ENCODE data around the gene TFDP2.
"Not testable (repeated sequence)": the region's sequence is repeated elsewhere in the genome, so short reads cannot be mapped to it uniquely, and the experiment has no call there.

The TFDP2 gene, protein sequence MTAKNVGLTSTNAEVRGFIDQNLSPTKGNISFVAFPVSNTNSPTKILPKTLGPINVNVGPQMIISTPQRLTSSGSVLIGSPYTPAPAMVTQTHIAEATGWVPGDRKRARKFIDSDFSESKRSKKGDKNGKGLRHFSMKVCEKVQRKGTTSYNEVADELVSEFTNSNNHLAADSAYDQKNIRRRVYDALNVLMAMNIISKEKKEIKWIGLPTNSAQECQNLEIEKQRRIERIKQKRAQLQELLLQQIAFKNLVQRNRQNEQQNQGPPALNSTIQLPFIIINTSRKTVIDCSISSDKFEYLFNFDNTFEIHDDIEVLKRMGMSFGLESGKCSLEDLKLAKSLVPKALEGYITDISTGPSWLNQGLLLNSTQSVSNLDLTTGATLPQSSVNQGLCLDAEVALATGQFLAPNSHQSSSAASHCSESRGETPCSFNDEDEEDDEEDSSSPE

GRCh38 chr3:142148792-142149672 lies at the start of gene TFDP2:
TFDP2 (minus strand) TSS chr3:142149544; CDS start chr3:142101749, 47,795 bp downstream.
- DNase-seq, result peak; percentile 88

- DNase-seq, result no peak
Observed at GRCh38 chr3:142188846-142189245, 39.5 kb upstream of the TFDP2 start.

GRCh38 chr3:142180761-142181362 lies 31.5 kb upstream of the TFDP2 start:
- DNase-seq, result peak; percentile 52

DNA sequence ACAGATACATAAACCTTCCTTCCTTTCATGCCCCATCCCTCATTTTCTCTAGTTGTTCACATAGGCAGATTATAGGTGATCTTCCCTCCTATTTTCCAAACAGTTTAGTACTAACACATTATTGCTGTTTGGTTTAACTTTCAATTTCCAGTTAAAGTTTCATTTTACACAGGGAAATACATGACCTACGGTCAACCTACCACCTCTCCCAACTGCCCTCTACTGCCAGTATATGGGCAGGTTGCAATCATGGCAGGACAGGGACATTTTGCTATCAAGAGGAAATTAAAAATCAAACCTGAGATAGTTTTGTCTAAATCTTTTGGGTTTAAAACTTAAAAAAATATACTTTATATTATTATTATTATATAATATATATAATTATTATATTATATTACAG lies 26.1 kb upstream of the TFDP2 start:
- DNase-seq, result no peak

DNA sequence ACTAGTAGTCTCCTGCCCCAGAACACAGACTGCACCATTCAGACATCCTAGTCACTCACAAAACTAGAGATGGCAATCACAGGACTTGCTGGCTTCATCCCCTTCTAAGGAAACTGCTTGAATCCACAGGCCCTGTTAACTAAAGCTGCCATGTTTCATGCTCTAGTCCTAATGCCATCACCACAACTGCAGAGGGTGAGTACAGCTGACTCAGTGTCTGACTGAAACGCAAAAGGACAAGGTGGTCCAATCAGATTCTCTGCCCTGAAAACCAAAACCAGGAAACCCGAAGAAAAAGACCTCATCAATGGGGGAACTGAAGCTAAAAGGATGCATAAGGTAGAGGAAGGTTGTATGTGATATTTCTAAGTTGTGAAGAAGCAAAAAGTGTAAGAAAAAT lies 25.2 kb upstream of the TFDP2 start:
- DNase-seq, result no peak

- DNase-seq, result no peak
Observed at GRCh38 chr3:142168514-142168913, 19.2 kb upstream of the TFDP2 start.

DNA sequence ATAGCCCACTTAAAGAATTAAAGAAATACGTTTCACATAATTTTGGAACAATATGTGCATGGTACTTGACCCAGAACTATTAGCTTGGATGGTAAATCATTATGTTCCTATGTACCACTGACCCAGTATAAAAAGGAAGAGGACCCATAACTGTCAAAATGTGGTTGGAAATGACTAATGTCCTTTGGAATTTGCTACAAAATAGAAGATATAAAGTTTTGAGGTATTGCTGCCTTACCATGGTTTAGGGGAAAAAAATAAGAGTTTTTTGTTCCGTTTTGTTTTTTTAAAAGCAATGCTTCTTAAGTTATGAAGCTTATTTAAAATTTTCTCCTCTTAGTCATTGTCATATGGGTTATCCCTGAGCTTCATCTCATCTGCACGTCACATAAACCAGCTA lies 15.8 kb upstream of the TFDP2 start:
- no peak for DNase-seq

DNA sequence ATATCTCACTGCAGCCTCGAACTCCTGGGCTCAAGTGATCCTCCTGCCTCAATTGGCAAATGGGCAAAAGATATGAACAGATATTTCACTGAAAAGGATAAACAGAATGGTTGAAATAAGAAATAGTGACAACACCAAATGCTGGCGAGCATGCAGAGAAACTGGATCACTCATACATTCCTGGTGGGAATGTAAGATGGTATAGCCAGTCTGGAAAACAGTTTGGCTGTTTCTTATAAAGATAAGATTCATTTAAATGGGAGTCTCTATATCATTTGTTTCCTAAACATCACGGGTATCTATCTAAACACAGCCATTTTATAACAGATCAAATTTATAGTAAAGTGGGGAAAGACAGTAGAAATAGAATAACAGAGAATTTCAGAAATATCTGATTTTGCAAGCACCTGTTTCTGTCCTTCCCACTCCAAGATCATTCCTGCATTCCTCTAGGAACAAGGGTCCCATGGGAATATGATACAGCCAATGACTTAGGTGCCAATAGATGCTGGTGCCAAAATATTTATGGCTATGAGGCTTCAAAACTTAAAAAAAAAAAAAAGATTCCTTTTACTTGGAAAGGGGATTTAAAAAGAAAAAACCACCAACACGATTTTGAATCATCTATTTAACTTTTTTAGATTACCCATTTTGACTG lies 9.9 kb upstream of the TFDP2 start:
- DNase-seq, result no peak

- no peak for DNase-seq
Observed at GRCh38 chr3:142154186-142154585, 4.8 kb upstream of the TFDP2 start.

DNA sequence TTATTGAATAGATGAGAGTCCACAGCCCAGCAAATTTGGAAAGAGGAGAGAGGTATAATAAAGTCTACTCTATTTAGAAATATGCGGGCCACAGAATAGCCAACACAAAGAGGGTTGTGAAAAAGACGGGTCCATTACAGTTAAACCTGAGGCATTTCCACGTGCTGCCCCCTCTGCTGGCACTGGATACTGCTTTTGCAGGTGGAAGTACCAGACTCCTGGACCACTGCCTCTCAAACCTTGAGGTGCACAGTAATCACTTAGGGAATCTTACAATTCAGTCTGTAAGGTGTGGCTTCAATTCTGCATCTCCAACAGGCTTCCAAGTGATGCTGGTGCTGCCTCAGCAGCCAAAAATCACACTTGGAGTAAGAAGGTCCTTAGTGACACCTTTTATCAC lies 3.0 kb upstream of the TFDP2 start:
- DNase-seq, result no peak

DNA sequence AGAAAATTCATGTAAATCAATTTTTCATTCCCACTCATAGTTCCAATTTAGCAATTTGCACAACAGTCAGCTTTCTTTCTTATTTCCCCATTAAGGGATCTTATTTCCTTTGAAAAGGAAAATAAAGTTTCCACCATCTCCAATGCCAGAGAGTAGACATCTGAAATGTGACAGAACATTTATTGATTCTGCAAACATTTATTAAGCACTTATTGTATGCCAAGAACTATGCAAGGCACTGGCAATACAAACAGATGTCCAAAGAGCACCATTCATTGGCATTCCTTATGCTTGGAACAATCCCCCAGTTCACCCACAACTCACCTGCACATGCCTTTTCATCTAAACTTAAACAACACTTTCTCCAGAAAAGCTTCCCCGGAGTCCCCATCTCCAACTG lies 2.5 kb upstream of the TFDP2 start:
- DNase-seq, result no peak

DNA sequence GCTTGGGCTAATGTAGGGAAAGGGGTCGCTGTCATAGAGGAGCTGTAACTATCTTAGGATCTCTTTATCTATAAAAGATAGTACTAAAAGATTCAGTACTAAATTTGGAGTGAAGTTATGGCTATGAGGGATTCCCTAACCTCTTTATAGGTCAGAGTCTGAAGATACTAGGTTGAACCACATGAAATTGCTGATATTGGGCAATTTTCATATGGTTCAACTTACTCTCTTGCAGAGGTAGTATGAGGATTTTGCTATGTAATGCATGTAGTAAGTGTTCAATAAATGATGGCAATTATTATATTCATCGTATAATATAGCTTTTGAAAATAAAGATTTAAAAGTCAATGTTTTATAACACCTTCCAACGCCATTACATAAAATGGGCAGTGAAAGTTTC lies 1.9 kb upstream of the TFDP2 start:
- no peak for DNase-seq

GRCh38 chr3:142150271-142150670 lies 927 bp upstream of the TFDP2 start:
- DNase-seq, result no peak

- no peak for DNase-seq
Observed at GRCh38 chr3:142149673-142149992, 289 bp upstream of the TFDP2 start.

DNA sequence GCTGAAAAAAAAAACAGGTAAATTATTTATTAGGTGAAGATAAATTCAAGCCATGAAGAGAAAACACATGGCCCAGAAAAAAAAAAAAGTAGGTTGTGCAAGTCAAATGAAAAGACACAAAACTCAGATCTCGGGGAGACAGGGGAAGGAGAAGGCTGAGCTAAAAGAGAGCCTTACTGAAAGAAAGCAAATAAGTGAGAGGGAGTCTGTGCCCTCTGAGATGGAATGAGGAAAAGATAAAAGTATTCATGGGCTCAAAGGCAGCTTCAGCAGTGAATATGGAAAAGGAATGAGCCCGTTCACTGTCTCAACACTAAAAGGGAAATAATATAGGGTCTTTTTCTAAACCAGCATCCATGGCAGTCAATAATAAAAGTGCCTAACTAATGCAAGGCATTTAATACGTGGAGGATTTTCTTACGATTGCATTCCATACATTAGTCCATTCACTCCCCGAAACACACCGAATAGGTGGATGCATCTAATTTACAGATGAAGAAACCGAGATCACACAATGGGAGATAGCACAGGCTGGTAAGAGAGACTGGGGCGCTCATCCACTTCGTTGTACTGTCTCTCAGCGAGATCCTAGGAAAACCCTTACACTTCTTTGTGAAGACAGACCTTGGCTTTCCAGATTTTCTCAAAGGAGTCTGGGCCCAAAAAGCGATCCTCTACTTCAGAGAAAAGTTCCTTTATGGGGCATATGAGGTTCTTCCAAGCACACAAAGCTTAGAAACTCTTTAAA lies 1.1 kb downstream of the TFDP2 start:
- DNase-seq, result no peak

- not testable (repeated sequence) for DNase-seq
Observed at GRCh38 chr3:142144587-142144986, 4.8 kb downstream of the TFDP2 start.

- DNase-seq, result not testable (repeated sequence)
Observed at GRCh38 chr3:142140608-142141285, 8.6 kb downstream of the TFDP2 start.

- DNase-seq, result not testable (repeated sequence)
Observed at GRCh38 chr3:142137089-142137488, 12.3 kb downstream of the TFDP2 start.

GRCh38 chr3:142134799-142135325 lies 14.5 kb downstream of the TFDP2 start:
- DNase-seq, result no peak

- DNase-seq, result no peak
Observed at GRCh38 chr3:142129516-142130171, 19.7 kb downstream of the TFDP2 start.
